ENCODE data around the gene PIP4P1.

GRCh38 chr14:20422886-20423285 lies 38.3 kb downstream of the PIP4P1 start:
- no peak for TF ChIP-seq CTCF (IDR thresholded peaks at IDR 0.05; ENCODE audit: low read depth, low read length, missing input control)
- no peak for TF ChIP-seq EGR1 (IDR thresholded peaks at IDR 0.05; ENCODE audit: low read depth in 2 of 2)
- no peak for TF ChIP-seq HNF4A (conservative IDR thresholded peaks at IDR 0.05)
- TF ChIP-seq REST (IDR thresholded peaks at IDR 0.05): no peak
- no peak for TF ChIP-seq MAX (IDR thresholded peaks at IDR 0.05)
